Measurements from ENCODE around the gene KCNMB1. TPM values are rescaled to one million over a fixed set of nuclear protein-coding genes. Genes with fewer than 3 reads are reported as not detected.

Gene KCNMB1
- total RNA-seq, 1 experiment from 2014 or later, result not detected

DNA sequence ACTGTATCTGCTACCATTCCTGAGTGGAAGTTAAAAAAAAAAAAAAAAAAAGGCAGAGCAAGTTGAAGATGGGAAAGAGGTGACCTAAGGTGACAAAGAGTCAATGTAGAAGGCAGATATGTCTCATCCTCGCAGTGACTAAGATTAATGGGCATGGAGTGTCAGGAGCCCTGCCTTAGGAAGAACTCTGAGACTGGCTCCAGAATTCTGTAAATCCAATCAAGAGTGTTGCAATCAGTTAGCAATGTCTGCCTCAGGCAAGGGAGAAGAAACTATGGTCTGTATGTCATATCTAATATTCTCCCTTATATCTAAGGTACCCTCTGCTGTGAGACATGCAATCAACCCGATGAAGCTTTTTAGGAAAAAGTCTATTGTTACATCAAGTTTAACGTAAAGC, 24.7 kb upstream of the KCNMB1 start:
- ATAC-seq, result no peak
- H3K27me3 ChIP-seq (ENCODE audit: low read length), result peaks cover 3% of the 10 kb centered on the region; the same call in 1 of the 2 replicates
- no peak for DNase-seq
- H3K9me3 ChIP-seq (ENCODE audit: low read length), result no peaks in the 10 kb centered on the region
- BruUV-seq (replicated peaks), result no TSS peak
- POLR2A ChIA-PET (ENCODE audit: unreplicated experiment), result no interaction called here
- no peak overlapping the region for H2AFZ ChIP-seq (ENCODE audit: low read length)
- no peak overlapping the region for H3K9ac ChIP-seq (ENCODE audit: low read length)
- intact Hi-C loops (cut with micrococcal nuclease), result no loop called here
- H3K4me1 ChIP-seq (ENCODE audit: insufficient read depth, low read length), result no peaks in the 10 kb centered on the region
- no peaks in the 10 kb centered on the region for H3K9me2 ChIP-seq (replicated peaks; ENCODE audit: low read length)
- no peak overlapping the region for H3K4me2 ChIP-seq (ENCODE audit: low read length)
- no peak overlapping the region for H3K4me3 ChIP-seq (ENCODE audit: low read length)
- TF ChIP-seq, protein P1, sequence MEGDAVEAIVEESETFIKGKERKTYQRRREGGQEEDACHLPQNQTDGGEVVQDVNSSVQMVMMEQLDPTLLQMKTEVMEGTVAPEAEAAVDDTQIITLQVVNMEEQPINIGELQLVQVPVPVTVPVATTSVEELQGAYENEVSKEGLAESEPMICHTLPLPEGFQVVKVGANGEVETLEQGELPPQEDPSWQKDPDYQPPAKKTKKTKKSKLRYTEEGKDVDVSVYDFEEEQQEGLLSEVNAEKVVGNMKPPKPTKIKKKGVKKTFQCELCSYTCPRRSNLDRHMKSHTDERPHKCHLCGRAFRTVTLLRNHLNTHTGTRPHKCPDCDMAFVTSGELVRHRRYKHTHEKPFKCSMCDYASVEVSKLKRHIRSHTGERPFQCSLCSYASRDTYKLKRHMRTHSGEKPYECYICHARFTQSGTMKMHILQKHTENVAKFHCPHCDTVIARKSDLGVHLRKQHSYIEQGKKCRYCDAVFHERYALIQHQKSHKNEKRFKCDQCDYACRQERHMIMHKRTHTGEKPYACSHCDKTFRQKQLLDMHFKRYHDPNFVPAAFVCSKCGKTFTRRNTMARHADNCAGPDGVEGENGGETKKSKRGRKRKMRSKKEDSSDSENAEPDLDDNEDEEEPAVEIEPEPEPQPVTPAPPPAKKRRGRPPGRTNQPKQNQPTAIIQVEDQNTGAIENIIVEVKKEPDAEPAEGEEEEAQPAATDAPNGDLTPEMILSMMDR (conservative IDR thresholded peaks at IDR 0.05; ENCODE audit: low read depth, low read length), result no peak
- TF ChIP-seq EZH2phosphoT487 (IDR thresholded peaks at IDR 0.05; ENCODE audit: borderline replicate concordance, low read length), result no peak
- TF ChIP-seq EZH2 (IDR thresholded peaks at IDR 0.05; ENCODE audit: low read length, unreplicated experiment), result no peak
- CTCF ChIA-PET, result no interaction called here
- H3K27ac ChIP-seq (ENCODE audit: low read length), result no peak overlapping the region
- no peaks in the 10 kb centered on the region for H4K20me1 ChIP-seq (ENCODE audit: low read length)
- H3K36me3 ChIP-seq (ENCODE audit: low read depth, low read length), result no peaks in the 10 kb centered on the region
- H3K79me2 ChIP-seq (ENCODE audit: low read length), result no peaks in the 10 kb centered on the region
- no peaks in the 10 kb centered on the region for H3F3A ChIP-seq (ENCODE audit: low read length, unreplicated experiment)

DNA sequence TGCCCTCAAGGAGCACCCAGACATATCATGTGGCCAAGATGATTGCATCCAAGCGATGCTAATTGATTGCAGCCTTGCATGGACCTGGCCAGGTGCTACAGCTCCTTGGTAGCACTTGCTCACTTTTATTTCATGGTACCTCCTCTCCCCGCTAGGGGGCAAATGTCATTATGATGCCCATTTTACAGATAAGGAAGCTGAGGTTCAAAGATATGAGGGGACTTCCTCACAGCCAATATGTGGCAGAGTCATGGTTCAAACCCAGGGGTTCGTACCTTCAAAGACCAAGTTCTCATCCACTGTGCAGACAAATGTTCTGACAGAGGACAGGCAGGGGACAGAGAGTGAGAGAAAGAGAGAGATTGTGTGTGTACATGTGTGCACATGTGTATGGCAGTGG, 21.9 kb upstream of the KCNMB1 start:
- no peak for DNase-seq
- no peaks in the 10 kb centered on the region for H3F3A ChIP-seq (ENCODE audit: low read length, unreplicated experiment)
- ATAC-seq, result no peak
- no peaks in the 10 kb centered on the region for H3K36me3 ChIP-seq (ENCODE audit: low read depth, low read length)
- no peaks in the 10 kb centered on the region for H3K9me3 ChIP-seq (ENCODE audit: low read length)
- H3K27me3 ChIP-seq (ENCODE audit: low read length), result peaks cover 25% of the 10 kb centered on the region
- no TSS peak for BruUV-seq (replicated peaks)
- no peaks in the 10 kb centered on the region for H3K4me1 ChIP-seq (ENCODE audit: insufficient read depth, low read length)
- no peaks in the 10 kb centered on the region for H3K79me2 ChIP-seq (ENCODE audit: low read length)
- intact Hi-C loops (cut with micrococcal nuclease), result no loop called here
- no peaks in the 10 kb centered on the region for H3K9me2 ChIP-seq (replicated peaks; ENCODE audit: low read length)
- H3K27ac ChIP-seq (ENCODE audit: low read length), result no peak overlapping the region
- POLR2A ChIA-PET (ENCODE audit: unreplicated experiment), result no interaction called here
- CTCF ChIA-PET, result no interaction called here
- no peak overlapping the region for H3K9ac ChIP-seq (ENCODE audit: low read length)
- H2AFZ ChIP-seq (ENCODE audit: low read length), result no peak overlapping the region
- H3K4me3 ChIP-seq (ENCODE audit: low read length), result no peak overlapping the region
- TF ChIP-seq, protein P1 (conservative IDR thresholded peaks at IDR 0.05; ENCODE audit: low read depth, low read length), result peak; percentile 37; the same call in 1 of the 2 replicates
- no peak for TF ChIP-seq EZH2 (IDR thresholded peaks at IDR 0.05; ENCODE audit: low read length, unreplicated experiment)
- no peak overlapping the region for H3K4me2 ChIP-seq (ENCODE audit: low read length)
- no peaks in the 10 kb centered on the region for H4K20me1 ChIP-seq (ENCODE audit: low read length)

DNA sequence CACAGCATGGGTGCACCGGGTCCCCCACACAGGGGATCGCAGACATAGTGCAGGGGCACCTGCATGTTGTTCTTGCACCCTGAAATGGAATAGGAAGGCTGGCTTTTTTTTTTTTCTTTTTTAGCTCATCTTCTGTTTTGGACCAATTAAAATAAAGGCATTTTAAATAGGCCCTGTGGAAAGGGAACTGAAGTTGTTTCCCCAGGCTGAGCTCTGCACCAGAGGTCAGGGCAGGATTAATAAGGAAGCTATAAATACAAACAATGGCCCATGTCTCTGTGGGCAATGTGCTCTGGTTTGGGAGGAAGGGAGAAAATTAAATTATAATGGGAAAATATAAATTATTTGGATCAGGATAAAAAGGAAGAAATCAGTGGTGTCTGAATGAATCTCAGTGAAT, 21.2 kb upstream of the KCNMB1 start:
- ChIA-PET CTCF (no interaction called here), POLR2A (ENCODE audit: unreplicated experiment) (no interaction called here)
- H4K20me1 ChIP-seq (ENCODE audit: low read length), result no peaks in the 10 kb centered on the region
- no peak for ATAC-seq
- H3K9ac ChIP-seq (ENCODE audit: low read length), result no peak overlapping the region
- H3K4me3 ChIP-seq (ENCODE audit: low read length), result no peak overlapping the region
- DNase-seq, result no peak
- TF ChIP-seq EZH2phosphoT487 (IDR thresholded peaks at IDR 0.05; ENCODE audit: borderline replicate concordance, low read length), result no peak
- TF ChIP-seq, protein P1 (conservative IDR thresholded peaks at IDR 0.05; ENCODE audit: low read depth, low read length), result no peak
- TF ChIP-seq EZH2 (IDR thresholded peaks at IDR 0.05; ENCODE audit: low read length, unreplicated experiment), result no peak
- no TSS peak for BruUV-seq (replicated peaks)
- no peaks in the 10 kb centered on the region for H3F3A ChIP-seq (ENCODE audit: low read length, unreplicated experiment)
- no peaks in the 10 kb centered on the region for H3K4me1 ChIP-seq (ENCODE audit: insufficient read depth, low read length)
- no peaks in the 10 kb centered on the region for H3K9me2 ChIP-seq (replicated peaks; ENCODE audit: low read length)
- H3K36me3 ChIP-seq (ENCODE audit: low read depth, low read length), result no peaks in the 10 kb centered on the region
- intact Hi-C loops (cut with micrococcal nuclease), result no loop called here
- peaks cover 25% of the 10 kb centered on the region for H3K27me3 ChIP-seq (ENCODE audit: low read length)
- no peak overlapping the region for H2AFZ ChIP-seq (ENCODE audit: low read length)
- H3K27ac ChIP-seq (ENCODE audit: low read length), result no peak overlapping the region
- H3K79me2 ChIP-seq (ENCODE audit: low read length), result no peaks in the 10 kb centered on the region
- no peak overlapping the region for H3K4me2 ChIP-seq (ENCODE audit: low read length)
- no peaks in the 10 kb centered on the region for H3K9me3 ChIP-seq (ENCODE audit: low read length)

All from PC-3 (cell line).